GM23338 (cell line): ENCODE data around the gene IQCK. TPM values are rescaled to one million over a fixed set of nuclear protein-coding genes. Genes with fewer than 3 reads are reported as not detected.

Experiments
- ATAC-seq: fragments of 200-7000 bp; cut with Tn5 transposase; 3 replicates; pipeline ENCODE4 v1.9.1; 2020
- DNase-seq: peaks from one replicate; pipeline ENCODE4 v3.0.0-alpha.2; 2015; ENCODE audit warnings: low spot score
- H2AFZ ChIP-seq: fragments of 200-600 bp; sonication (generic); 2 replicates; pipeline ENCODE4 v1.8.0; 2016; ENCODE audit warnings: antibody characterized with exemption, mild to moderate bottlenecking, moderate library complexity
- H3F3A ChIP-seq: fragments of 200-600 bp; sonication (generic); replicated peaks from 2 replicates; pipeline ENCODE4 v1.8.0; 2017; ENCODE audit warnings: antibody characterized with exemption, mixed run types, low read depth
- H3K27ac ChIP-seq: fragments of 200-600 bp; sonication (generic); 2 replicates; pipeline ENCODE4 v1.6.1; 2016; ENCODE audit warnings: low read depth
- H3K27me3 ChIP-seq: fragments of 200-600 bp; sonication (generic); 2 replicates; pipeline ENCODE4 v1.8.0; 2016; ENCODE audit warnings: mild to moderate bottlenecking, mixed run types, moderate library complexity; ENCODE audit not compliant: insufficient read depth
- H3K36me3 ChIP-seq: fragments of 200-600 bp; sonication (generic); 2 replicates; pipeline ENCODE4 v1.8.0; 2016; ENCODE audit warnings: mild to moderate bottlenecking; ENCODE audit not compliant: insufficient read depth
- H3K4me1 ChIP-seq: fragments of 200-600 bp; sonication (generic); 2 replicates; pipeline ENCODE4 v1.8.0; 2016; ENCODE audit warnings: mild to moderate bottlenecking, moderate library complexity; ENCODE audit not compliant: insufficient read depth
- H3K4me2 ChIP-seq: fragments of 200-600 bp; sonication (generic); 2 replicates; pipeline ENCODE4 v1.7.1; 2017; ENCODE audit warnings: mixed run types
- H3K4me3 ChIP-seq: fragments of 200-600 bp; sonication (generic); 2 replicates; pipeline ENCODE4 v1.6.1; 2016; ENCODE audit warnings: mixed run types
- H3K79me2 ChIP-seq: fragments of 200-600 bp; sonication (generic); replicated peaks from 2 replicates; pipeline ENCODE4 v1.8.0; 2017; ENCODE audit warnings: mild to moderate bottlenecking; ENCODE audit not compliant: insufficient read depth
- H3K9me2 ChIP-seq: fragments of 200-600 bp; sonication (generic); 2 replicates; pipeline ENCODE4 v1.8.0; 2017; ENCODE audit not compliant: insufficient read depth
- H4K20me1 ChIP-seq: fragments of 200-600 bp; sonication (generic); replicated peaks from 2 replicates; pipeline ENCODE4 v1.8.0; 2017; ENCODE audit warnings: mild to moderate bottlenecking; ENCODE audit not compliant: insufficient read depth
- H3K27ac Mint-ChIP-seq: 2 replicates; pipeline ENCODE4 v1.8.0; 2020; ENCODE audit warnings: inconsistent platforms, mild to moderate bottlenecking, moderate library complexity, mixed read lengths
- H3K27me3 Mint-ChIP-seq: 3 replicates; pipeline ENCODE4 v1.8.0; 2022; ENCODE audit warnings: low read depth, mild to moderate bottlenecking, moderate library complexity, mixed read lengths, inconsistent platforms; ENCODE audit not compliant: insufficient read depth, poor library complexity
- H3K36me3 Mint-ChIP-seq: 3 replicates; pipeline ENCODE4 v1.8.0; 2021; ENCODE audit warnings: low read depth, mild to moderate bottlenecking, inconsistent platforms, moderate library complexity, mixed read lengths
- H3K4me1 Mint-ChIP-seq: 3 replicates; pipeline ENCODE4 v1.8.0; 2020; ENCODE audit warnings: mild to moderate bottlenecking, inconsistent platforms, mixed read lengths
- H3K4me3 Mint-ChIP-seq: 3 replicates; pipeline ENCODE4 v1.8.0; 2021; ENCODE audit warnings: moderate library complexity, mild to moderate bottlenecking, inconsistent platforms, mixed read lengths
- H3K9me3 Mint-ChIP-seq: 3 replicates; pipeline ENCODE4 v1.8.0; 2020; ENCODE audit warnings: moderate library complexity, mild to moderate bottlenecking, inconsistent platforms, mixed read lengths
- ETS1 ChIP-seq: IDR thresholded peaks from 2 replicates; pipeline ENCODE4 v1.6.1; 2016; ENCODE audit warnings: antibody characterized with exemption
- JUNB ChIP-seq: IDR thresholded peaks from one replicate; pipeline ENCODE4 v1.6.1; 2016; ENCODE audit warnings: antibody characterized with exemption; ENCODE audit not compliant: unreplicated experiment
- REST ChIP-seq: IDR thresholded peaks from one replicate; pipeline ENCODE4 v1.6.1; 2018; ENCODE audit warnings: antibody characterized with exemption; ENCODE audit not compliant: unreplicated experiment
- STAT1 ChIP-seq: IDR thresholded peaks from one replicate; pipeline ENCODE4 v1.6.1; 2016; ENCODE audit warnings: antibody characterized with exemption; ENCODE audit not compliant: unreplicated experiment
- ZNF331 ChIP-seq: fragments of 250-450 bp; sonication (Bioruptor Pico); IDR thresholded peaks from 2 replicates; pipeline ENCODE4 v1.5.0; 2020; ENCODE audit warnings: low read depth, mild to moderate bottlenecking, moderate library complexity
- polyA plus RNA-seq: library from polyadenylated mRNA; unstranded; fragments of >200 nt; fragmentation: Nextera tagmentation; extraction: Ambion mirVana; gene quantifications from 2 replicates; pipeline ENCODE4 v1.2.1, GENCODE V29; 2016
- total RNA-seq: library from RNA; depleted of rRNA; stranded (reverse); fragments of >200 nt; shearing (Covaris generic); gene quantifications from 2 replicates; pipeline ENCODE4 v1.2.3, GENCODE V29; 2014

IQCK gene
- total and polyA plus RNA-seq, 2 experiments from 2014 or later = 7.6 to 10.0 TPM

GRCh38 chr16:19843371-19843770, 125.3 kb downstream of the IQCK start:
- Histone ChIP-seq H3K4me2 (no peak overlapping the region), H3K36me3 (no peaks in the 10 kb centered on the region), H3F3A (0 out of 2 replicates have a peak, but pooled peaks cover 3% of the 10 kb centered on the region), H3K79me2 (no peaks in the 10 kb centered on the region), H3K27me3 (no peaks in the 10 kb centered on the region), H3K4me3 (no peak overlapping the region), H4K20me1 (no peaks in the 10 kb centered on the region), H3K27ac (no peak overlapping the region), H2AFZ (no peak overlapping the region), H3K9me2 (no peaks in the 10 kb centered on the region), H3K4me1 (no peaks in the 10 kb centered on the region)
- TF ChIP-seq STAT1 = no peak
- no peak for ATAC-seq
- no peak overlapping the region for H3K4me3 Mint-ChIP-seq
- H3K4me1 Mint-ChIP-seq = peaks cover under 1% of the 10 kb centered on the region; the same call in 2 of the 3 replicates
- H3K36me3 Mint-ChIP-seq = no peaks in the 10 kb centered on the region
- no peak overlapping the region for H3K27ac Mint-ChIP-seq
- DNase-seq = no peak
- H3K27me3 Mint-ChIP-seq = no peaks in the 10 kb centered on the region
- no peaks in the 10 kb centered on the region for H3K9me3 Mint-ChIP-seq

- DNase-seq (no peak), ATAC-seq (no peak)
- no peaks in the 10 kb centered on the region for H3K9me2 ChIP-seq
- Mint-ChIP-seq H3K4me3 (no peak overlapping the region), H3K9me3 (no peaks in the 10 kb centered on the region), H3K4me1 (peaks cover 2% of the 10 kb centered on the region; the same call in 1 of the 3 replicates), H3K36me3 (no peaks in the 10 kb centered on the region), H3K27me3 (no peaks in the 10 kb centered on the region), H3K27ac (no peak overlapping the region)
- no peaks in the 10 kb centered on the region for H3K36me3 ChIP-seq
- no peaks in the 10 kb centered on the region for H3K27me3 ChIP-seq
- H3K27ac ChIP-seq = no peak overlapping the region
- H3K4me3 ChIP-seq = no peak overlapping the region
- H3K79me2 ChIP-seq = no peaks in the 10 kb centered on the region
- no peak overlapping the region for H2AFZ ChIP-seq
- no peaks in the 10 kb centered on the region for H3K4me1 ChIP-seq
- no peaks in the 10 kb centered on the region for H3F3A ChIP-seq
- TF ChIP-seq ZNF331 (CRISPR knock-in tag) (no peak), REST (no peak), JUNB (no peak), STAT1 (no peak), ETS1 (no peak)
- no peak overlapping the region for H3K4me2 ChIP-seq
- no peaks in the 10 kb centered on the region for H4K20me1 ChIP-seq
Measured at GRCh38 chr16:19844945-19845641, 127.0 kb downstream of the IQCK start.
